ENCODE measurements around the gene CST9L.

- TF ChIP-seq, protein P1, sequence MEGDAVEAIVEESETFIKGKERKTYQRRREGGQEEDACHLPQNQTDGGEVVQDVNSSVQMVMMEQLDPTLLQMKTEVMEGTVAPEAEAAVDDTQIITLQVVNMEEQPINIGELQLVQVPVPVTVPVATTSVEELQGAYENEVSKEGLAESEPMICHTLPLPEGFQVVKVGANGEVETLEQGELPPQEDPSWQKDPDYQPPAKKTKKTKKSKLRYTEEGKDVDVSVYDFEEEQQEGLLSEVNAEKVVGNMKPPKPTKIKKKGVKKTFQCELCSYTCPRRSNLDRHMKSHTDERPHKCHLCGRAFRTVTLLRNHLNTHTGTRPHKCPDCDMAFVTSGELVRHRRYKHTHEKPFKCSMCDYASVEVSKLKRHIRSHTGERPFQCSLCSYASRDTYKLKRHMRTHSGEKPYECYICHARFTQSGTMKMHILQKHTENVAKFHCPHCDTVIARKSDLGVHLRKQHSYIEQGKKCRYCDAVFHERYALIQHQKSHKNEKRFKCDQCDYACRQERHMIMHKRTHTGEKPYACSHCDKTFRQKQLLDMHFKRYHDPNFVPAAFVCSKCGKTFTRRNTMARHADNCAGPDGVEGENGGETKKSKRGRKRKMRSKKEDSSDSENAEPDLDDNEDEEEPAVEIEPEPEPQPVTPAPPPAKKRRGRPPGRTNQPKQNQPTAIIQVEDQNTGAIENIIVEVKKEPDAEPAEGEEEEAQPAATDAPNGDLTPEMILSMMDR (CRISPR knock-in tag; IDR thresholded peaks at IDR 0.05): no peak
- no peak for TF ChIP-seq ZBTB42 (CRISPR knock-in tag; IDR thresholded peaks at IDR 0.05)
These were observed 667 bp upstream of the CST9L start for GRCh38 chr20:23568971-23569330.
